LNCAP (cell line): ENCODE measurements around the gene ORAI3.

Source experiments
- TF ChIP-seq, protein P1 (sequence below): fragments of 450-650 bp; IDR thresholded peaks from 2 replicates; pipeline ENCODE4 v1.5.1; 2017; ENCODE audit warnings: mild to moderate bottlenecking

Gene ORAI3

DNA sequence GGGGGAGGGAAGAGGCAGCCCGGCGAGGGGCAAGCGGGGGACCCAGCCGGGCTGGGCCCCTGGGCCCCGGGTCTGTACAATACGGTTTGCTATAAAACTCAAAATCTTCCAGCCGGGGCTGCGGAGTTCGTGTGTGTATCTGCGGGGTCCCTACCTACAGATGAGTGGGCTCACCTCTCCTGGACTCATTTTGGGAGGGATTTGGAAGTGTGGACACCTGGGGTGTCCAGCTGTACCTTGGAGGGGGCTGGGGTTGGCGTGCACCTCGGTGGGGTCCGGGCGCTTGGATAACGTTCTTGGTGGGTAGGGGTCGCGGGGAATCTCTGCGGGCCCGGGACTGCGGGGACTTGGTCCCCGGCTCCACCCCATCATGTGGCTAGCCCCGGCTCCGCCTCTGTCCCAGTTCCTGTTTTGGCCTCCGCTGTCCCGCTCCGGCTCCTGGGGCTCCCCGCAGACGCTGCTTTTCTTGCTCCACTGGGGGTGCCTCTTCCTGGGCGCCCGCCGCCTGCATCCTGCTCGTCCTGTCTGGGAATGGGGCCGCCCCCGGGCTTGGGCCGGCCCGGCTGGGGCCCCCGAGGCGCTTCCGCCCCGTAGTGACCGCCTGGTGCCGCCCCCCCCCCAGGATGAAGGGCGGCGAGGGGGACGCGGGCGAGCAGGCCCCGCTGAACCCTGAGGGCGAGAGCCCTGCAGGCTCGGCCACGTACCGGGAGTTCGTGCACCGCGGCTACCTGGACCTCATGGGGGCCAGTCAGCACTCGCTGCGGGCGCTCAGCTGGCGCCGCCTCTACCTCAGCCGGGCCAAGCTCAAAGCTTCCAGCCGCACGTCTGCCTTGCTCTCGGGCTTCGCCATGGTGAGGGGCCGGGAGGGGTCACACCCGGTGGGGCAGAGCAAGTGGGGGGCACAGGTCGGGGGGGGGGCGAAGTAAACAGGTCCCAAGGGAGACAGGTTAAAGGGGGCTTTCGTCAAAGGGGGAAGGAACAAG, at the start of gene ORAI3:
Gene ORAI3 (plus strand): TSS at position 402 of the 983 bp plus-strand sequence. CDS start 222 bp downstream, at position 624.
- TF ChIP-seq, protein P1, sequence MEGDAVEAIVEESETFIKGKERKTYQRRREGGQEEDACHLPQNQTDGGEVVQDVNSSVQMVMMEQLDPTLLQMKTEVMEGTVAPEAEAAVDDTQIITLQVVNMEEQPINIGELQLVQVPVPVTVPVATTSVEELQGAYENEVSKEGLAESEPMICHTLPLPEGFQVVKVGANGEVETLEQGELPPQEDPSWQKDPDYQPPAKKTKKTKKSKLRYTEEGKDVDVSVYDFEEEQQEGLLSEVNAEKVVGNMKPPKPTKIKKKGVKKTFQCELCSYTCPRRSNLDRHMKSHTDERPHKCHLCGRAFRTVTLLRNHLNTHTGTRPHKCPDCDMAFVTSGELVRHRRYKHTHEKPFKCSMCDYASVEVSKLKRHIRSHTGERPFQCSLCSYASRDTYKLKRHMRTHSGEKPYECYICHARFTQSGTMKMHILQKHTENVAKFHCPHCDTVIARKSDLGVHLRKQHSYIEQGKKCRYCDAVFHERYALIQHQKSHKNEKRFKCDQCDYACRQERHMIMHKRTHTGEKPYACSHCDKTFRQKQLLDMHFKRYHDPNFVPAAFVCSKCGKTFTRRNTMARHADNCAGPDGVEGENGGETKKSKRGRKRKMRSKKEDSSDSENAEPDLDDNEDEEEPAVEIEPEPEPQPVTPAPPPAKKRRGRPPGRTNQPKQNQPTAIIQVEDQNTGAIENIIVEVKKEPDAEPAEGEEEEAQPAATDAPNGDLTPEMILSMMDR = no peak

DNA sequence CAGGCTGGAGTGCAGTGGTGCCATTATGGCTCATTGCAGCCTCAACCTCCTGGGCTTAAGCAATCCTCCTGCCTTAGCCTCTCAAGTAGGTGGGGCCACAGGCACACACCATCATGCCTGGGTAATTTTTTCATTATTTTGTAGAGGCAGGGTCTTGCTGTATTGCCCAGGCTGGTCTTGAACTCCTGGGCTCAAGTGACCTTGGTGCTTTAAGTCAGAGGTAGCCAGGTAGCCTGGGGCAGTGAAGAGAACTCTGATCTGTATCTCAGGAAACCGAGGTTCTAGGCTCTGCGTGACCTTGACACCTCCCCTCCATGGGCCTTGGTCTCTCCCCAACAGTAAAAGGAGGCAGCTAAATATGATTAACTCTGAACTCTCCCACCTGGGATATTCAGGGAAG, 49.1 kb upstream of the ORAI3 start:
- TF ChIP-seq, protein P1 = no peak

DNA sequence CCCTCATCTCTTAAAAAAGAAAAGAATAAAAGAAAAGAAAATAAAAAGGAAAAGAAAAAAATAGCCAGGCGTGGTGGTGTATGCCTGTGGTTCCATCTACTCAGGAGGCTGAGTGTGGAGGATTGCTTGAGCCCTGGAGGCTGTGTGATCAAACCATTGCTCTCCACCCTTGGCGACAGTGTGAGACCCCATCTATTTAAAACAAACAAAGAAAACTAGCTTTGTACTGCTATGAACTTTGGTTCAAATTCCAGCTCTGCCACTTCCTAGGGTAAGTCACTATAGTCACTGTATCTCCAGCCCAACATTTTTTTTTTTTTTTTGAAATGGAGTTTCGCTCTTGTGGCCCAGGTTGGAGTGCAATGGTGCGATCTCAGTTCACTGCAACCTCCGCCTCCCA, 48.3 kb upstream of the ORAI3 start:
- TF ChIP-seq, protein P1 = no peak

DNA sequence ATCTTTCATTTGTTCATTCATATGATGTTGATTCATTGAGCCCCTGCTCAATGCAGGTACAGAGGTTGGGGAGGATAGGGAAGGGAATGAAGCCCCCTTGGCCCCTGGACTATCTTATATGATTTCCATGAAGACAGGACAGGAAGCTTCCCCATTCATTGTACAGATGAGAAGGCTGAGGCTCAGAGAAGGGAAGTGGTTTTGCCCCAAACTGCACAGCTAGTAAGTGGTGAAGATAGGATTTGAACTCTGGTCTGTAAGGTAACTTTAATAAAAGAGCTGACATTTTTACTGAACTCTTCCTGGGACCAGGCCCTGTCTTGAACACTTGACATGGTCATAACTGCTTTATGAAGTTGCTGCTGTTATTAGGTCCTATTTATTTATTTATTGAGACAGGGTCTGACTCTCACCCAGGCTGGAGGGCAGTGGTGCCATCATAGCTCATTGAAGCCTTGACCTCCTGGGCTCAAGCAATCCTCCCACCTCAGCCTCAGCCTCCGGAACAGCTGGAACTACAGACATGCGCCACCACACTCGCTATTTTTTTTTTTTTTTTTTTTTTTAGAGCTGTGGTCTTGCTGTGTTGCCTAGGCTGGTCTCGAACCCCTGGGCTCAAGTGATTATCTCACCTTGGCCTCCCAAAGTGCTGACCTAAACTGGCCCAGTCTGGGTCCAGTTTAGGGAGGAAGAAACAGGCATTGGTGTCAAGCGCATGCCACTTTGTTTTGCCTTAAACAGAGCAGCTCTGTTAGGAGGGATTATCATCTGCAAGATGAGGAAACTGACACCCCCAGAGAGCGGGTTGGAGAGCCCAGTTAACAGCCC, 47.5 kb upstream of the ORAI3 start:
- TF ChIP-seq, protein P1 = no peak

DNA sequence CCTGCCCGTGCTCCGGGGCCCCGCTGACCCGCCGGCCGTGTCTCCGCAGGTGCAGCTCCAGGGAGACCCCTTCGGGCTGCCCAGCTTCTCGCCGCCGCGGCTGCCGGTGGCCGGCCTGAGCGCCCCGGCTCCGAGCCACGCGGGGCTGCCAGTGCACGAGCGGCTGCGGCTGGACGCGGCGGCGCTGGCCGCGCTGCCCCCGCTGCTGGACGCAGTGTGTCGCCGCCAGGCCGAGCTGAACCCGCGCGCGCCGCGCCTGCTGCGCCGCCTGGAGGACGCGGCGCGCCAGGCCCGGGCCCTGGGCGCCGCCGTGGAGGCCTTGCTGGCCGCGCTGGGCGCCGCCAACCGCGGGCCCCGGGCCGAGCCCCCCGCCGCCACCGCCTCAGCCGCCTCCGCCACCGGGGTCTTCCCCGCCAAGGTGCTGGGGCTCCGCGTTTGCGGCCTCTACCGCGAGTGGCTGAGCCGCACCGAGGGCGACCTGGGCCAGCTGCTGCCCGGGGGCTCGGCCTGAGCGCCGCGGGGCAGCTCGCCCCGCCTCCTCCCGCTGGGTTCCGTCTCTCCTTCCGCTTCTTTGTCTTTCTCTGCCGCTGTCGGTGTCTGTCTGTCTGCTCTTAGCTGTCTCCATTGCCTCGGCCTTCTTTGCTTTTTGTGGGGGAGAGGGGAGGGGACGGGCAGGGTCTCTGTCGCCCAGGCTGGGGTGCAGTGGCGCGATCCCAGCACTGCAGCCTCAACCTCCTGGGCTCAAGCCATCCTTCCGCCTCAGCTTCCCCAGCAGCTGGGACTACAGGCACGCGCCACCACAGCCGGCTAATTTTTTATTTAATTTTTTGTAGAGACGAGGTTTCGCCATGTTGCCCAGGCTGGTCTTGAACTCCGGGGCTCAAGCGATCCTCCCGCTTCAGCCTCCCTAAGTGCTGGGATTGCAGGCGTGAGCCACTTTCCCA, 46.6 kb upstream of the ORAI3 start:
- TF ChIP-seq, protein P1 = peak; percentile 75

DNA sequence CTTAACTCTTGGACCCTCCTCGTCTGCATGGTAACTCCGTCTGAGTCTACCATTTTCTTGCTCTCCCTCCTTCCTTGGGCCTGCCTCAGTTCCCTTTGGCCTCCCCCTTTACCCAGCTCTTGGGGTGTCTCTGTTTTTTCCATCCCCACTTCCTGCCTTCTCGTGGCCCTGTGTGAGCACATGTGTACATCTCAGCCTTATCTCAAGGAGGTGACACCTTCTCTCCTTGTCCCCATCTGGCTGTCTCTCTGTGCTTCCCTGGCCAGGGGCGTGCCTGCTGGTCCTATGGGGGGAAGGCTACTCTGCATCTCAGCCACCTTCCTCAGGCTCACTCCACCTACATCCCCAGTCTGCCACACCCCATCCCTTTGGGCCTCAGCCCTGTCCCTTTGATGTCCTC, 45.9 kb upstream of the ORAI3 start:
- TF ChIP-seq, protein P1 = no peak
